Activated naive CD8-positive, alpha-beta T cell treated with anti-CD3 and anti-CD28 coated beads, Interleukin-2, amount 50 U/mL, for 16 hours (primary cell): Measurements from ENCODE around the gene BCL2L11.

Source experiments
- DNase-seq: peaks from one replicate; pipeline ENCODE4 v3.0.0-alpha.2; 2020; ENCODE audit warnings: low read depth, low spot score

BCL2L11 gene

GRCh38 chr2:111117598-111118480, 2.9 kb upstream of the BCL2L11 start:
- no peak for DNase-seq

GRCh38 chr2:111118481-111118980, 2.2 kb upstream of the BCL2L11 start:
- DNase-seq, result no peak

- DNase-seq, result no peak
These were observed 1.5 kb upstream of the BCL2L11 start for GRCh38 chr2:111118981-111119821.

- DNase-seq, result no peak
These were observed 877 bp upstream of the BCL2L11 start for GRCh38 chr2:111119822-111120252.

GRCh38 chr2:111121028-111121827, 514 bp downstream of the BCL2L11 start:
- DNase-seq, result no peak

- DNase-seq, result peak; percentile 41
These were observed 1.3 kb downstream of the BCL2L11 start for GRCh38 chr2:111121828-111122630.

- no peak for DNase-seq
These were observed 2.1 kb downstream of the BCL2L11 start for GRCh38 chr2:111122631-111123421.

- DNase-seq, result no peak
These were observed 3.0 kb downstream of the BCL2L11 start for GRCh38 chr2:111123751-111124150.

GRCh38 chr2:111126581-111126980, 5.9 kb downstream of the BCL2L11 start:
- no peak for DNase-seq

- DNase-seq, result no peak
These were observed 6.6 kb downstream of the BCL2L11 start for GRCh38 chr2:111127351-111127750.

- no peak for DNase-seq
These were observed 7.4 kb downstream of the BCL2L11 start for GRCh38 chr2:111128096-111128495.

GRCh38 chr2:111133603-111134002, 12.9 kb downstream of the BCL2L11 start:
- DNase-seq, result no peak

GRCh38 chr2:111134055-111134454, 13.3 kb downstream of the BCL2L11 start:
- DNase-seq, result no peak

GRCh38 chr2:111135237-111135909, 14.7 kb downstream of the BCL2L11 start:
- DNase-seq, result no peak

GRCh38 chr2:111135910-111136297, 15.2 kb downstream of the BCL2L11 start:
- DNase-seq, result no peak

GRCh38 chr2:111138839-111139238, 18.1 kb downstream of the BCL2L11 start:
- DNase-seq, result no peak

- no peak for DNase-seq
These were observed 19.1 kb downstream of the BCL2L11 start for GRCh38 chr2:111139637-111140317.

- no peak for DNase-seq
These were observed 20.1 kb downstream of the BCL2L11 start for GRCh38 chr2:111140815-111141214.

- DNase-seq, result no peak
These were observed 21.4 kb downstream of the BCL2L11 start for GRCh38 chr2:111142101-111142500.
